GM19193 (cell line): Measurements from ENCODE around the gene NDUFV3.

Source experiments
- POLR2A ChIP-seq: IDR thresholded peaks from 4 replicates; pipeline ENCODE4 v1.6.1; 2011; ENCODE audit not compliant: insufficient read depth, insufficient read length; ENCODE audit errors: extremely low read depth

NDUFV3 gene

DNA sequence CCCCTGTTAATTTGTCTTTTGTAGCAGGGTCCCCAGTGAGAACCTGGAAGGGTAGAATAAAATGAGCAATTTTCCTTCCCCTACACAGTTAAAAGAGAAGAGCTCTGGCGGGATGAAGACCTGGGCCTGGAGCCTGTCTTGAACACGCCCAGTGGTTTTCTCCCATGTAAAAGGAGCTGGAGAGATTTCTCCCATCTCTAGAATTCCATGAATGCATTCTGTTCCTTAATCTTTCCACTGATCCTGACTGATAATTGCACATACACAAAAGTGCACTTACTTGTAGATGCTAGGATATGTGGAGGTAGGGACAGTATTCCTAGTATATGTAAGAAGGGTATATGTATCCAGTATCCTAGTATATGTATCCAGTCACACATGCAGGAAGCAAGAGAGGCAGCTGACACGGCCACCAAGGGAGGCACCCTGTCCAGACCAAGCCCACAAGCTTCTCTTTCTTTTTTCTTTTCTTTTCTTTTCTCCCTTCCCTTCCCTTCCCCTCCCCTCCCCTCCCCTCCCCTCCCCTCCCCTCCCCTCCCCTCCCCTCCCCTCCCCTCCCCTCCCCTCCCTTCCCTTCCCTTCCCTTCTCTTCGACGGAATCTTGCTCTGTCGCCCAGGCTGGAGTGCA, 69.4 kb downstream of the NDUFV3 start:
- no peak for TF ChIP-seq POLR2A
